Measurements from ENCODE around the gene PID1. TPM values are rescaled to one million over a fixed set of nuclear protein-coding genes. Genes with fewer than 3 reads are reported as not detected.

Gene PID1
- total and polyA plus RNA-seq, 10 donors: 3.2 to 30.0 (median 14.7) TPM

DNA sequence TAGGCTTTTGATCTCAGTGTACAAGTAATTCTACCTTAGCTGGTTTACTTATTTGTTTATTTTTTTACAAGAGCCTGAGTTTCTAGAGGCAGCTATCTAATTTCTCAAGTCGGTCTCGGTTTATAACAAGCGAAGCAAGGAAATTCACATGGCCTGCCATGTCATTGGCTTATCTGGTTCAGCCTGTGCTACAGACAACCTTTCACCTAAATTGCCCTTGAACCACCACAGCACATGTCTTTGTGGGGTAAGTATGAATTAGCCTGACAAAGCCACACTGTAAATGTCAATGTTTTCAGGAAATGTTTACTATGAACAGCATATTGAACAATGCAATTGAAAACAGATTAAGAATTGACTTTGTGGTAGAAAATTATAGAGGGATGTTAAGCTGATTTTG lies 167.1 kb downstream of the PID1 start:
- intact Hi-C loops (cut with DNase I; ENCODE audit: low total_unique reads): no loop called here
- no peaks in the 10 kb centered on the region for H3K36me3 ChIP-seq
- H3K4me3 ChIP-seq: no peak overlapping the region
- no peak for DNase-seq
- 89 to 94% (median 91%) methylated on average over 3 of the region's 3 CpGs for WGBS, 5 donors
- no peaks in the 10 kb centered on the region for H3K27me3 ChIP-seq (replicated peaks in 1 of 7)
- TF ChIP-seq POLR2AphosphoS5 (IDR thresholded peaks at IDR 0.05): no peak
- no peak overlapping the region for H3K27ac ChIP-seq
- H3K9me3 ChIP-seq: peaks cover 0 to 8% (median 0%) of the 10 kb centered on the region in 8 donors
- no peaks in the 10 kb centered on the region for H3K4me1 ChIP-seq

DNA sequence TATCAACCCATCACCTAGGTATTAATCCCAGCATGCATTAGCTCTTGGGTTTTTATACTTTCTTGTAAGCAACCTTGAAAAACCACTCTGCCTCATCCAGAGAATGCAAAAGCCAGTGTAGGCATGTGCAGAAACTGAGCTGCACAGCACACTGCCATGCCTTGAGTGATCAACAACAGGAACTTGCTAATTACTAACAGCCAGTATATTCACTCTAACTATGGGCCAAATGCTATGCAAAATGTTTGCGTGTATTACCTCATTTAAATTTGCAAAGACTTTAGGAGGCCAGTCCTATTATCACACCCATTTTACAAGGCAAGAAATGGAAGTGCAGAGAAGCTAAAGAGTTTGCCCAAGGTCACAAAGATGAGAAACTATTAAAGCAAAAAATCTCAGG lies 169.8 kb downstream of the PID1 start:
- Histone ChIP-seq H3K27me3 (replicated peaks in 1 of 7) (no peaks in the 10 kb centered on the region), H3K36me3 (no peaks in the 10 kb centered on the region), H3K9me3 (peaks cover 0 to 3% (median 0%) of the 10 kb centered on the region in 8 donors), H3K4me3 (no peak overlapping the region), H3K4me1 (no peaks in the 10 kb centered on the region), H3K27ac (no peak overlapping the region)
- no peak for DNase-seq
- TF ChIP-seq POLR2A (IDR thresholded peaks at IDR 0.05) (no peak), POLR2AphosphoS5 (IDR thresholded peaks at IDR 0.05) (no peak)
- TF ChIP-seq, protein P1, sequence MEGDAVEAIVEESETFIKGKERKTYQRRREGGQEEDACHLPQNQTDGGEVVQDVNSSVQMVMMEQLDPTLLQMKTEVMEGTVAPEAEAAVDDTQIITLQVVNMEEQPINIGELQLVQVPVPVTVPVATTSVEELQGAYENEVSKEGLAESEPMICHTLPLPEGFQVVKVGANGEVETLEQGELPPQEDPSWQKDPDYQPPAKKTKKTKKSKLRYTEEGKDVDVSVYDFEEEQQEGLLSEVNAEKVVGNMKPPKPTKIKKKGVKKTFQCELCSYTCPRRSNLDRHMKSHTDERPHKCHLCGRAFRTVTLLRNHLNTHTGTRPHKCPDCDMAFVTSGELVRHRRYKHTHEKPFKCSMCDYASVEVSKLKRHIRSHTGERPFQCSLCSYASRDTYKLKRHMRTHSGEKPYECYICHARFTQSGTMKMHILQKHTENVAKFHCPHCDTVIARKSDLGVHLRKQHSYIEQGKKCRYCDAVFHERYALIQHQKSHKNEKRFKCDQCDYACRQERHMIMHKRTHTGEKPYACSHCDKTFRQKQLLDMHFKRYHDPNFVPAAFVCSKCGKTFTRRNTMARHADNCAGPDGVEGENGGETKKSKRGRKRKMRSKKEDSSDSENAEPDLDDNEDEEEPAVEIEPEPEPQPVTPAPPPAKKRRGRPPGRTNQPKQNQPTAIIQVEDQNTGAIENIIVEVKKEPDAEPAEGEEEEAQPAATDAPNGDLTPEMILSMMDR (IDR thresholded peaks at IDR 0.05 in 8 of 11, conservative IDR thresholded peaks at IDR 0.05 in 3 of 11): no peak
- WGBS, 5 donors: 74 to 88% (median 83%) methylated on average over 1 of the region's 1 CpG
- intact Hi-C loops (cut with DNase I; ENCODE audit: low total_unique reads): no loop called here

DNA sequence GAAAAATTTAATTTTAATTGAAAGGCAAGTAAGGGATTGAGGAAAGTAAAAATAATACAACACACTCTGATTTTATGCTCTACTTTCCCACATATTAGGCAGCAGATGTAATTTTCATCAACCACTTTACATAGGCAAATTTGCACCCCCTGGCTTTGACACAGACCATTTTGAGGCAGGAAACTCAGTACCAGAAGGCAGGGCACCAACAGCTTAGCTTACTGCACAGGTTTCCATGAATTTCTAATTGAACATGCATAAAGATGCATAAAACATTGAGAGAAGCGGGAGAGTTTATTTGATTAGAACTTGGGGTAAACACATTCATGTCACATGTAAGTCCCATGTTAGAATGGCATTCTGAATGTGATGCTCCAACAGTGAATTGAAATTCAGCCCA lies 171.9 kb downstream of the PID1 start:
- Histone ChIP-seq H3K9me3 (no peaks in the 10 kb centered on the region), H3K27ac (no peak overlapping the region), H3K27me3 (replicated peaks in 1 of 7) (no peaks in the 10 kb centered on the region), H3K4me3 (no peak overlapping the region), H3K4me1 (no peaks in the 10 kb centered on the region), H3K36me3 (no peaks in the 10 kb centered on the region)
- intact Hi-C loops (cut with DNase I; ENCODE audit: low total_unique reads): no loop called here
- TF ChIP-seq POLR2A (IDR thresholded peaks at IDR 0.05) (no peak), POLR2AphosphoS5 (IDR thresholded peaks at IDR 0.05) (no peak)
- TF ChIP-seq, protein P1 (IDR thresholded peaks at IDR 0.05 in 8 of 11, conservative IDR thresholded peaks at IDR 0.05 in 3 of 11): no peak
- 81 to 93% (median 93%) methylated on average over 1 of the region's 1 CpG for WGBS, 5 donors
- no peak for DNase-seq

DNA sequence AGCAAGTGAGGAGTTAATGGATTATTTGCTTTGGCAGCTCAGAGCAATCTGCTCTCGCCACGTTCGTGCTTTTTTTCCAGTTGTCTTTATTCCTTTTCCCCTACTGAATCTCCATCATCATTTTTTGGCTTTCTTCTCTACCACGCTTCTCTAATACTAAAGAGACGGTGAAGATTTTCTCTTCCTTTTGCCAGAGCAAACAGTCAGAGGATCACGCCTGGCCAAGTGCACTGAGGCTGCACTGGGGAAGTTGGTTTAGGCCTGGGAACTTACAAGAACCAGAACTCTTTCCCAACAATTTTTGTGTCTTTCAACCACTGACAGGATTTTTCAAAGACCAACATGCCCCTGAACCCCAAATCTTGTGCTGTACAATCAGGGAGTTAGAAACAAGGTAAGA lies 172.3 kb downstream of the PID1 start:
- no peak for DNase-seq
- Histone ChIP-seq H3K27ac (no peak overlapping the region), H3K9me3 (no peaks in the 10 kb centered on the region), H3K4me1 (no peaks in the 10 kb centered on the region), H3K36me3 (no peaks in the 10 kb centered on the region), H3K4me3 (no peak overlapping the region), H3K27me3 (replicated peaks in 1 of 7) (no peaks in the 10 kb centered on the region)
- 68 to 71% (median 70%) methylated on average over 6 of the region's 6 CpGs for WGBS, 5 donors
- intact Hi-C loops (cut with DNase I; ENCODE audit: low total_unique reads): no loop called here
- TF ChIP-seq POLR2AphosphoS5 (IDR thresholded peaks at IDR 0.05) (no peak), POLR2A (IDR thresholded peaks at IDR 0.05) (no peak)
- TF ChIP-seq, protein P1 (IDR thresholded peaks at IDR 0.05 in 8 of 11, conservative IDR thresholded peaks at IDR 0.05 in 3 of 11): no peak
